Progenitor cell of endocrine pancreas (in vitro differentiated cells): ENCODE measurements around the gene CRADD. TPM values are rescaled to one million over a fixed set of nuclear protein-coding genes. Genes with fewer than 3 reads are reported as not detected.

ENCODE experiments used
- DNase-seq: peaks from one replicate; pipeline ENCODE4 v3.0.0; 2021; ENCODE audit warnings: low spot score; ENCODE audit not compliant: unreplicated experiment
- H3K27ac Mint-ChIP-seq: 2 replicates; pipeline ENCODE4 v1.8.0; 2021; ENCODE audit warnings: mild to moderate bottlenecking, moderate library complexity, mixed read lengths
- H3K27me3 Mint-ChIP-seq: 2 replicates; pipeline ENCODE4 v1.8.0; 2021; ENCODE audit warnings: mixed read lengths
- H3K36me3 Mint-ChIP-seq: 2 replicates; pipeline ENCODE4 v1.8.0; 2022; ENCODE audit warnings: mixed read lengths; ENCODE audit not compliant: insufficient read depth
- H3K4me1 Mint-ChIP-seq: 2 replicates; pipeline ENCODE4 v1.8.0; 2021; ENCODE audit warnings: low read depth, mixed read lengths
- H3K4me3 Mint-ChIP-seq: 2 replicates; pipeline ENCODE4 v1.8.0; 2021; ENCODE audit warnings: low read depth, mild to moderate bottlenecking, moderate library complexity, mixed read lengths
- H3K9me3 Mint-ChIP-seq: 2 replicates; pipeline ENCODE4 v1.8.0; 2021; ENCODE audit warnings: low read depth, mixed read lengths
- CTCF ChIP-seq: fragments of 200-600 bp; sonication (generic); IDR thresholded peaks from one replicate; pipeline ENCODE4 v1.5.0; 2021; ENCODE audit warnings: antibody characterized with exemption, mild to moderate bottlenecking; ENCODE audit not compliant: unreplicated experiment
- total RNA-seq: library from RNA; stranded (reverse); gene quantifications from 2 replicates; pipeline ENCODE4 v1.2.1, GENCODE V29; 2021

Gene CRADD
- total RNA-seq, 1 donor from 2014 or later, result 11.7 TPM

GRCh38 chr12:93743999-93744689 is 67.0 kb downstream of the CRADD start:
- Mint-ChIP-seq H3K36me3 (no peaks in the 10 kb centered on the region), H3K9me3 (no peaks in the 10 kb centered on the region), H3K4me3 (no peak overlapping the region), H3K4me1 (peaks cover 7% of the 10 kb centered on the region), H3K27ac (no peak overlapping the region), H3K27me3 (no peaks in the 10 kb centered on the region)
- no peak for TF ChIP-seq CTCF
- DNase-seq, result no peak

- no peak overlapping the region for H3K4me3 Mint-ChIP-seq
- no peak for TF ChIP-seq CTCF
- H3K9me3 Mint-ChIP-seq, result no peaks in the 10 kb centered on the region
- H3K27ac Mint-ChIP-seq, result no peak overlapping the region
- H3K36me3 Mint-ChIP-seq, result no peaks in the 10 kb centered on the region
- peaks cover 7% of the 10 kb centered on the region for H3K4me1 Mint-ChIP-seq
- H3K27me3 Mint-ChIP-seq, result no peaks in the 10 kb centered on the region
- no peak for DNase-seq
Measured at GRCh38 chr12:93745286-93745685, 68.1 kb downstream of the CRADD start.

- H3K9me3 Mint-ChIP-seq, result no peaks in the 10 kb centered on the region
- no peak overlapping the region for H3K27ac Mint-ChIP-seq
- no peaks in the 10 kb centered on the region for H3K36me3 Mint-ChIP-seq
- no peak for TF ChIP-seq CTCF
- no peak for DNase-seq
- no peaks in the 10 kb centered on the region for H3K27me3 Mint-ChIP-seq
- H3K4me3 Mint-ChIP-seq, result no peak overlapping the region
- H3K4me1 Mint-ChIP-seq, result peaks cover 3% of the 10 kb centered on the region
Measured at GRCh38 chr12:93746572-93747168, 69.5 kb downstream of the CRADD start.

GRCh38 chr12:93748672-93749383 is 71.7 kb downstream of the CRADD start:
- H3K27me3 Mint-ChIP-seq, result no peaks in the 10 kb centered on the region

More at GRCh38 chr12:93748672-93749383, 71.7 kb downstream of the CRADD start:
- Mint-ChIP-seq H3K4me3 (no peak overlapping the region), H3K4me1 (no peaks in the 10 kb centered on the region), H3K27ac (no peak overlapping the region), H3K36me3 (peaks cover 5% of the 10 kb centered on the region), H3K9me3 (peaks cover 10% of the 10 kb centered on the region)
- TF ChIP-seq CTCF, result no peak
- no peak for DNase-seq
